ENCODE results near the gene CA11. TPM values are rescaled to one million over a fixed set of nuclear protein-coding genes. Genes with fewer than 3 reads are reported as not detected.

CA11 gene
- total RNA-seq, 1 experiment from 2014 or later = 38.2 TPM

- H3K9me3 ChIP-seq (ENCODE audit: low read depth, low read length, poor library complexity, severe bottlenecking) = no peaks in the 10 kb centered on the region
- no peaks in the 10 kb centered on the region for H3K27me3 ChIP-seq (replicated peaks; ENCODE audit: insufficient read depth, low read depth, low read length, poor library complexity)
- POLR2A ChIA-PET (ENCODE audit: low non-redundant PET) = no interaction called here
- CTCF ChIA-PET = no interaction called here
- peaks cover 37% of the 10 kb centered on the region for H3K36me3 ChIP-seq (ENCODE audit: insufficient read depth, low read length, poor library complexity, severe bottlenecking)
- H3K4me1 ChIP-seq (ENCODE audit: insufficient read depth, low read length, poor library complexity, severe bottlenecking) = peaks cover 20% of the 10 kb centered on the region
- intact Hi-C loops (cut with micrococcal nuclease; ENCODE audit: unreplicated experiment) = no loop called here
- no TSS peak for BruUV-seq (replicated peaks)
- H3K27ac ChIP-seq (ENCODE audit: low read depth, low read length, poor library complexity, severe bottlenecking) = peak within 1 kb of the TSS; percentile 42
- TF ChIP-seq EZH2 (IDR thresholded peaks at IDR 0.05; ENCODE audit: borderline replicate concordance, low read depth, low read length, poor library complexity, severe bottlenecking) (no peak), CTCF (conservative IDR thresholded peaks at IDR 0.05; ENCODE audit: low read depth, low read length) (no peak)
- DNase-seq (ENCODE audit: low spot score) = peak; percentile 32
- H3K4me3 ChIP-seq (ENCODE audit: low read depth, low read length, poor library complexity, severe bottlenecking) = no peak within 1 kb of the TSS
Measured at GRCh38 chr19:48614436-48615230, 31.4 kb downstream of the CA11 start, which contains the start of gene FAM83E. Gene FAM83E, minus strand, starts transcription at chr19:48615076. Its CDS starts 1,704 bp downstream, at chr19:48613372.

GRCh38 chr19:48613852-48614435 is 32.0 kb downstream of the CA11 start:
- no peak for DNase-seq (ENCODE audit: low spot score)
- Histone ChIP-seq H3K36me3 (ENCODE audit: insufficient read depth, low read length, poor library complexity, severe bottlenecking) (peaks cover 37% of the 10 kb centered on the region), H3K27ac (ENCODE audit: low read depth, low read length, poor library complexity, severe bottlenecking) (peak overlapping the region; percentile 42), H3K9me3 (ENCODE audit: low read depth, low read length, poor library complexity, severe bottlenecking) (no peaks in the 10 kb centered on the region), H3K4me3 (ENCODE audit: low read depth, low read length, poor library complexity, severe bottlenecking) (no peak overlapping the region), H3K4me1 (ENCODE audit: insufficient read depth, low read length, poor library complexity, severe bottlenecking) (peaks cover 20% of the 10 kb centered on the region), H3K27me3 (replicated peaks; ENCODE audit: insufficient read depth, low read depth, low read length, poor library complexity) (no peaks in the 10 kb centered on the region)
- ChIA-PET CTCF (no interaction called here), POLR2A (ENCODE audit: low non-redundant PET) (no interaction called here)
- no TSS peak for BruUV-seq (replicated peaks)
- TF ChIP-seq CTCF (conservative IDR thresholded peaks at IDR 0.05; ENCODE audit: low read depth, low read length) = no peak
- TF ChIP-seq EZH2 (IDR thresholded peaks at IDR 0.05; ENCODE audit: borderline replicate concordance, low read depth, low read length, poor library complexity, severe bottlenecking) = no peak
- intact Hi-C loops (cut with micrococcal nuclease; ENCODE audit: unreplicated experiment) = no loop called here

GRCh38 chr19:48613024-48613851 is 32.7 kb downstream of the CA11 start:
- peak overlapping the region; percentile 42 for H3K27ac ChIP-seq (ENCODE audit: low read depth, low read length, poor library complexity, severe bottlenecking)
- H3K9me3 ChIP-seq (ENCODE audit: low read depth, low read length, poor library complexity, severe bottlenecking) = no peaks in the 10 kb centered on the region
- no peak for TF ChIP-seq EZH2 (IDR thresholded peaks at IDR 0.05; ENCODE audit: borderline replicate concordance, low read depth, low read length, poor library complexity, severe bottlenecking)
- TF ChIP-seq CTCF (conservative IDR thresholded peaks at IDR 0.05; ENCODE audit: low read depth, low read length) = no peak
- DNase-seq (ENCODE audit: low spot score) = no peak
- BruUV-seq (replicated peaks) = no TSS peak
- no peaks in the 10 kb centered on the region for H3K27me3 ChIP-seq (replicated peaks; ENCODE audit: insufficient read depth, low read depth, low read length, poor library complexity)
- intact Hi-C loops (cut with micrococcal nuclease; ENCODE audit: unreplicated experiment) = no loop called here
- peaks cover 20% of the 10 kb centered on the region for H3K4me1 ChIP-seq (ENCODE audit: insufficient read depth, low read length, poor library complexity, severe bottlenecking)
- no peak overlapping the region for H3K4me3 ChIP-seq (ENCODE audit: low read depth, low read length, poor library complexity, severe bottlenecking)
- CTCF ChIA-PET = interaction anchor here (0.6 kb wide), 1 partner anchor 249 kb away, joined by 15 read pairs; the partner anchor contains the start of genes SYNGR4 and TMEM143
- POLR2A ChIA-PET (ENCODE audit: low non-redundant PET) = no interaction called here
- H3K36me3 ChIP-seq (ENCODE audit: insufficient read depth, low read length, poor library complexity, severe bottlenecking) = peaks cover 37% of the 10 kb centered on the region

Measured in A673 (cell line).